HCT116 (cell line): ENCODE measurements around the gene UVRAG. TPM values are rescaled to one million over a fixed set of nuclear protein-coding genes. Genes with fewer than 3 reads are reported as not detected.

ENCODE experiments used
- ATAC-seq: fragments of 200-7000 bp; cut with Tn5 transposase; 2 replicates; pipeline ENCODE4 v1.9.1; 2020; ENCODE audit warnings: mild to moderate bottlenecking, moderate library complexity
- BruUV-seq: library from RNA; stranded (reverse); fragments of 400-500 nt; replicated peaks from 2 replicates; lab custom pipeline; 2021; lab: Mats Ljungman, UMichigan
- CTCF ChIA-PET: fragments of 300-600 bp; sonication (Branson Sonifier 250); formaldehyde crosslinking; loops from one replicate; lab custom pipeline; 2021; ENCODE audit warnings: antibody characterized with exemption; lab: Charles Lee
- POLR2A ChIA-PET: fragments of 300-600, 350-600 bp; sonication (Branson Sonifier 250); formaldehyde crosslinking; loops from one replicate; lab custom pipeline; 2021; ENCODE audit warnings: antibody characterized with exemption; lab: Charles Lee
- RAD21 ChIA-PET, 2 experiments: fragments of 300-600 bp; sonication (Branson Sonifier 250); formaldehyde crosslinking; loops; one replicate each; lab custom pipeline; 2023; ENCODE audit warnings: low total read pairs in 2 of 2; ENCODE audit not compliant: uncharacterized antibody in 2 of 2, unreplicated experiment in 2 of 2, low non-redundant PET in 1 of 2; lab: Charles Lee
- DNase-seq: peaks from one replicate; pipeline ENCODE4 v3.0.0-alpha.2; 2010; ENCODE audit warnings: low read depth, low spot score
- H2AFZ ChIP-seq: fragments of 200-600 bp; shearing (Covaris generic), sonication (generic); 2 replicates; pipeline ENCODE4 v1.6.1; 2017; ENCODE audit warnings: low read depth, mixed run types, mixed read lengths, antibody characterized with exemption, low read length; ENCODE audit not compliant: poor library complexity, severe bottlenecking
- H3K27ac ChIP-seq: 2 replicates; pipeline ENCODE4 v1.5.1; 2012; ENCODE audit warnings: low read depth, low read length
- H3K27me3 ChIP-seq: fragments of 200-600 bp; sonication (generic); 2 replicates; pipeline ENCODE4 v1.6.1; 2016; ENCODE audit warnings: mixed run types, low read length, mixed read lengths; ENCODE audit not compliant: insufficient read depth
- H3K36me3 ChIP-seq, 2 experiments: fragments of 200-500 bp in 1 of 2; fragments of 200-600 bp in 1 of 2; sonication (Bioruptor generic) in 1 of 2; sonication (generic) in 1 of 2; 2 replicates each; pipeline versions ENCODE4 v1.5.1 to v1.6.1; 2014 to 2016; ENCODE audit warnings: low read length in 2 of 2, inconsistent platforms in 1 of 2, mixed read lengths in 1 of 2, mixed run types in 1 of 2; ENCODE audit not compliant: insufficient read depth in 2 of 2, control insufficient read depth in 1 of 2
- H3K4me1 ChIP-seq, 2 experiments: fragments of 200-600 bp in 1 of 2; sonication (generic) in 1 of 2; 2 replicates each; pipeline versions ENCODE4 v1.5.1 to v1.6.1; 2012 to 2017; ENCODE audit warnings: low read length in 2 of 2, inconsistent platforms in 1 of 2, mild to moderate bottlenecking in 1 of 2, mixed read lengths in 1 of 2, mixed run types in 1 of 2, moderate library complexity in 1 of 2; ENCODE audit not compliant: insufficient read depth in 2 of 2, control insufficient read depth in 1 of 2
- H3K4me2 ChIP-seq: fragments of 200-600 bp; sonication (generic); 2 replicates; pipeline ENCODE4 v1.6.1; 2017; ENCODE audit warnings: mixed run types, low read length, mixed read lengths
- H3K4me3 ChIP-seq, 2 experiments: fragments of 200-600 bp in 1 of 2; sonication (generic) in 1 of 2; replicated peaks in 1 of 2; 2 replicates each; pipeline ENCODE4 v1.5.1; 2011 to 2016; ENCODE audit warnings: low read length in 2 of 2, control low read depth in 1 of 2, low read depth in 1 of 2, mild to moderate bottlenecking in 1 of 2, mixed read lengths in 1 of 2, mixed run types in 1 of 2
- H3K79me2 ChIP-seq: fragments of 200-600 bp; sonication (generic); 2 replicates; pipeline ENCODE4 v1.6.1; 2017; ENCODE audit warnings: mild to moderate bottlenecking, mixed run types, low read length, moderate library complexity, mixed read lengths; ENCODE audit not compliant: insufficient read depth
- H3K9ac ChIP-seq: fragments of 200-600 bp; sonication (generic); 2 replicates; pipeline ENCODE4 v1.6.1; 2016; ENCODE audit warnings: low read length, mixed read lengths
- H3K9me2 ChIP-seq: fragments of 200-600 bp; sonication (generic), shearing (Covaris generic); 2 replicates; pipeline ENCODE4 v1.6.1; 2017; ENCODE audit warnings: mixed run types, mild to moderate bottlenecking, moderate library complexity; ENCODE audit not compliant: insufficient read depth
- H3K9me3 ChIP-seq, 2 experiments: fragments of 200-500 bp in 1 of 2; fragments of 200-600 bp in 1 of 2; sonication (Bioruptor generic) in 1 of 2; sonication (generic) in 1 of 2; 2 replicates each; pipeline ENCODE4 v1.6.1; 2014 to 2017; ENCODE audit warnings: low read length in 2 of 2, mixed read lengths in 2 of 2, inconsistent platforms in 1 of 2, low read depth in 1 of 2, mild to moderate bottlenecking in 1 of 2, mixed run types in 1 of 2, moderate library complexity in 1 of 2; ENCODE audit not compliant: control insufficient read depth in 1 of 2, insufficient read depth in 1 of 2
- H4K20me1 ChIP-seq: fragments of 200-600 bp; sonication (generic), shearing (Covaris generic); 2 replicates; pipeline ENCODE4 v1.6.1; 2017; ENCODE audit warnings: mixed run types, mild to moderate bottlenecking, moderate library complexity; ENCODE audit not compliant: insufficient read depth
- CEBPB ChIP-seq: IDR thresholded peaks from 2 replicates; pipeline ENCODE4 v1.6.1; 2012; ENCODE audit warnings: low read depth
- EGR1 ChIP-seq: IDR thresholded peaks from 2 replicates; pipeline ENCODE4 v1.6.1; 2012; ENCODE audit warnings: low read depth
- EZH2 ChIP-seq: fragments of 200-600 bp; sonication (generic); IDR thresholded peaks from 2 replicates; pipeline ENCODE4 v1.6.1; 2017; ENCODE audit warnings: antibody characterized with exemption, mixed run types
- JUND ChIP-seq: IDR thresholded peaks from 2 replicates; pipeline ENCODE4 v1.6.1; 2012
- POLR2A ChIP-seq: IDR thresholded peaks from 2 replicates; pipeline ENCODE4 v1.7.0; 2011; ENCODE audit warnings: borderline replicate concordance; ENCODE audit not compliant: insufficient read depth, insufficient read length; ENCODE audit errors: extremely low read depth
- POLR2AphosphoS5 ChIP-seq: IDR thresholded peaks from 2 replicates; pipeline ENCODE4 v1.6.1; 2011; ENCODE audit warnings: mild to moderate bottlenecking, low read depth, low read length, moderate library complexity
- RAD21 ChIP-seq: IDR thresholded peaks from 2 replicates; pipeline ENCODE4 v1.6.1; 2012; ENCODE audit warnings: low read depth, mild to moderate bottlenecking
- SIN3A ChIP-seq: IDR thresholded peaks from 2 replicates; pipeline ENCODE4 v1.6.1; 2012; ENCODE audit warnings: low read depth
- SP1 ChIP-seq: IDR thresholded peaks from 2 replicates; pipeline ENCODE4 v1.6.1; 2012; ENCODE audit warnings: low read depth
- TCF7L2 ChIP-seq: IDR thresholded peaks from 2 replicates; pipeline ENCODE4 v1.7.0; 2011; ENCODE audit warnings: borderline replicate concordance, inconsistent platforms; ENCODE audit not compliant: insufficient read depth, insufficient read length; ENCODE audit errors: extremely low read depth
- YY1 ChIP-seq: IDR thresholded peaks from 2 replicates; pipeline ENCODE4 v1.6.1; 2011; ENCODE audit warnings: low read length, low read depth, moderate library complexity, mild to moderate bottlenecking; ENCODE audit not compliant: insufficient replicate concordance; ENCODE audit errors: extremely low read depth
- intact Hi-C: fragments of 100-400 bp; cut with micrococcal nuclease; formaldehyde crosslinking; loops from 2 replicates; pipeline ENCODE4 v1.10.0; 2022
- total RNA-seq: library from RNA; stranded (reverse); gene quantifications from one replicate; pipeline ENCODE4 v1.2.1, GENCODE V29; 2021; ENCODE audit not compliant: unreplicated experiment
- TF ChIP-seq, protein P1 (sequence below): IDR thresholded peaks from 2 replicates; pipeline ENCODE4 v1.6.1; 2012

Gene UVRAG
- total RNA-seq, 1 experiment from 2014 or later, result 12.3 TPM

DNA sequence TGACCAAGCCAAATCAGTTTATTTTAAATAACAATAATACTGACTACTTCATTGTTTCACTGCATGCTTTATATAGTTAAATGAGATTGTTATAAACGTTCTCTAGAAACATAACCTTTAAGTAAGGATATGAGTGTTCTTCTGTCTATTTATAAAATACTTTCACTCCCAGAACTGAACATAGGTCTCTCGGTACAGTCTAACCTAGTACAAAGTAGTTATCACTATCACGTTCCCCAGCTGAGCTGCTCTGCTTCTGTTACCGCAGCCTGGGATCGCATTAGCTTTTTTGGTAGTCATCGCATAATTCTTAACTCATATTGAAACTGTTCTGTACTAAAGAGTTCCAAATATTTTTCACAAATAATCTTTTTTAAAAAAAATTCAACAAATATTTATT is 247.7 kb downstream of the UVRAG start:
- DNase-seq, result no peak
- no peak for TF ChIP-seq JUND
- no peak for TF ChIP-seq CEBPB
- TF ChIP-seq SIN3A, result no peak
- TF ChIP-seq, all 23 proteins: peak for 0
- Histone ChIP-seq H3K27me3 (no peaks in the 10 kb centered on the region), H3K79me2 (no peaks in the 10 kb centered on the region), H3K4me2 (no peak overlapping the region), H4K20me1 (no peaks in the 10 kb centered on the region), H3K36me3 (no peaks in the 10 kb centered on the region), H3K27ac (no peak overlapping the region), H3K9me3 (no peaks in the 10 kb centered on the region), H2AFZ (no peak overlapping the region), H3K9ac (no peak overlapping the region), H3K4me3 (no peak overlapping the region), H3K9me2 (no peaks in the 10 kb centered on the region), H3K4me1 (no peaks in the 10 kb centered on the region)
- CTCF ChIA-PET, result no interaction called here
- POLR2A ChIA-PET, result no interaction called here
- no TSS peak for BruUV-seq
- RAD21 ChIA-PET, result no interaction called here
- intact Hi-C loops, result no loop called here
- no peak for ATAC-seq

DNA sequence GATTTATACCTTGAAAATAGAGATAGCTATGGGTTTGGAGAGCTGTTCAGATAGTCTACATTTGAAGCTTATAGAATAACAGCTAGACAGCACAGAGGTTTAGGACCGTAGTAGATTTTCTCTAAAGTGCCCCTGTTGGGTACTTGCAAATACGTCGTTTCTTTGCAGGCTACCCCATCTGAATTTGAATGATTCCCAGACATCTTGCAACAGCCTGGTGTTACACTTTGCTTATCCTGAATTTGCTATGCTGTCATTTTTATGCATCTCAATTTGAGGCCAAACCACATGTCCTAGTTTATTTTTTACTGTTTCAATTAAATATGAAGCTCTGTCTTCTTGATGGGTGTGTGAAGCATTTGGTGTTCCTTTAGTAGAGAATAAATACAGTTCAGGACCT is 249.2 kb downstream of the UVRAG start:
- no peak overlapping the region for H3K4me2 ChIP-seq
- no peak for ATAC-seq
- CTCF ChIA-PET, result no interaction called here
- POLR2A ChIA-PET, result no interaction called here
- H3K36me3 ChIP-seq, result no peaks in the 10 kb centered on the region
- no peak overlapping the region for H3K27ac ChIP-seq
- no peaks in the 10 kb centered on the region for H3K9me3 ChIP-seq
- no peak overlapping the region for H3K9ac ChIP-seq
- H4K20me1 ChIP-seq, result no peaks in the 10 kb centered on the region
- TF ChIP-seq SIN3A (no peak), CEBPB (no peak), EGR1 (no peak), EZH2 (no peak), RAD21 (no peak), POLR2A (no peak), TCF7L2 (no peak), SP1 (no peak), YY1 (no peak), POLR2AphosphoS5 (no peak)
- TF ChIP-seq, protein P1, sequence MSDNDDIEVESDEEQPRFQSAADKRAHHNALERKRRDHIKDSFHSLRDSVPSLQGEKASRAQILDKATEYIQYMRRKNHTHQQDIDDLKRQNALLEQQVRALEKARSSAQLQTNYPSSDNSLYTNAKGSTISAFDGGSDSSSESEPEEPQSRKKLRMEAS, result no peak
- intact Hi-C loops, result no loop called here
- no peaks in the 10 kb centered on the region for H3K9me2 ChIP-seq
- no peaks in the 10 kb centered on the region for H3K79me2 ChIP-seq
- RAD21 ChIA-PET, result interaction anchor here in 1 of 2 experiments (0.6 kb wide), 1 partner anchor 27 kb away, joined by 3 read pairs; no protein-coding TSS in a partner anchor
- DNase-seq, result no peak
- BruUV-seq, result no TSS peak
- H2AFZ ChIP-seq, result no peak overlapping the region
- H3K4me3 ChIP-seq, result no peak overlapping the region
- no peaks in the 10 kb centered on the region for H3K27me3 ChIP-seq
- no peaks in the 10 kb centered on the region for H3K4me1 ChIP-seq
